Measurements from ENCODE around the gene ATP2A3. TPM values are rescaled to one million over a fixed set of nuclear protein-coding genes. Genes with fewer than 3 reads are reported as not detected.

ATP2A3 gene
- total and polyA plus RNA-seq, 2 donors (not counting 1 experiment from before 2014, with no cell fraction given): 697 to 817 TPM

DNA sequence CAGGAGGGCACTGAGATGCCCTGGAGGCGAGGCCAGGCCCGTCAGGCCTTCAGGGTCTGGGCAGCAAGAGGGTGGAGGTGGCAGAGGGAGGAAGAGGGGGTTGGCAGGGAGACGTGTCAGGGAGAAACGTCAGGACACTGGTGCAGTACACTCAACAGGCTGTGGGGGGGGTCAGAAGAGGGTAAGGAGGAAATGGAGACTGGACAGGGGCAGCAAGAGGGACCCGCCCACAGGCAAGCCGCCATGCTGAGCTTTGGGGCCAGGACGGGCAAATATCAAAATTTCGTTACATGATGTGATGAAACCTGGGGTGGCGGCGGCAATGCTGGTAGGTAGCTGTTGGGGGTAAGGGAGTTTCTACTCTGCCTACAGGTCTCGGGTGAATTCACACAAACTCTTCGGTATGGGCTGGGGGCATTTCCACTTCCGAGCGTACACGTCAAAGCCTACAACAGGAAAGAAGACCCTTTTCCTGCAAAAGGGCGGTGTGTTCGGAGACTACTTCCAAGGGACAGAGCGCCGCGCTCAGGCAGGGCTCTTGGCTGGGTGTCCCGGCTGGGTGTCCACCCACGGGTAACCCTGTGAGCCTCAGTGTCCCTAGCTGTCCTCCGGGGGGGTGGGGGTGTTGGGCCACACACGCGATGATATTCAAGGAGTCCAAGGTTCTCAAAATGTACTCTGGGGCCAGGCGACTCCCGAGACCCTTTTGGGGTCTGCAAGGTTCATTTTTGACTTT is 43.3 kb upstream of the ATP2A3 start:
- no peaks in the 10 kb centered on the region for H3K27me3 Mint-ChIP-seq
- Histone ChIP-seq H3K9me3 (ENCODE audit: control extremely low read depth in 1 of 3, control insufficient read depth in 2 of 3, insufficient read depth in 1 of 3, low read length in 2 of 3) (no peaks in the 10 kb centered on the region), H3K4me3 (ENCODE audit: control extremely low read depth in 1 of 5, extremely low read depth in 1 of 5, insufficient read depth in 1 of 5, low read depth in 2 of 5, low read length in 4 of 5) (no peak overlapping the region), H4K20me1 (ENCODE audit: control insufficient read depth, insufficient read depth, low read length, poor library complexity, severe bottlenecking) (peaks cover 18% of the 10 kb centered on the region), H3K9ac (ENCODE audit: low read length) (no peak overlapping the region), H3K27me3 (replicated peaks in 1 of 4; ENCODE audit: control extremely low read depth in 1 of 4, control insufficient read depth in 3 of 4, insufficient read depth in 4 of 4, low read length in 3 of 4) (no peaks in the 10 kb centered on the region), H3K79me2 (ENCODE audit: control insufficient read depth, insufficient read depth, low read length) (peaks cover 9% of the 10 kb centered on the region), H3K4me2 (replicated peaks; ENCODE audit: low read depth, low read length, poor library complexity, severe bottlenecking) (no peak overlapping the region), H2AFZ (ENCODE audit: insufficient read depth, low read depth, low read length, poor library complexity, severe bottlenecking) (no peak overlapping the region), H3K36me3 (replicated peaks in 1 of 2; ENCODE audit: control extremely low read depth in 1 of 2, control insufficient read depth in 1 of 2, extremely low read depth in 1 of 2, insufficient read depth in 2 of 2, low read length in 1 of 2) (peaks cover 3 to 51% of the 10 kb centered on the region in 2 experiments), H3K27ac (ENCODE audit: low read length in 2 of 2) (no peak overlapping the region), H3K4me1 (ENCODE audit: control insufficient read depth in 2 of 2, insufficient read depth in 2 of 2, low read length in 2 of 2) (peaks cover 7 to 26% of the 10 kb centered on the region in 2 donors)
- CTCF ChIA-PET: interaction anchor here (1.7 to 12.2 kb wide), 5 partner anchors 37 to 162 kb away, joined by 4 to 153 read pairs (median 37); partner anchors contain the start of genes ATP2A3 and NCBP3
- no peak for DNase-seq
- POLR2A ChIA-PET: no interaction called here
- H3K27ac Mint-ChIP-seq: no peak overlapping the region
- H3K4me1 Mint-ChIP-seq: peaks cover 19% of the 10 kb centered on the region
- TF ChIP-seq, protein P1, sequence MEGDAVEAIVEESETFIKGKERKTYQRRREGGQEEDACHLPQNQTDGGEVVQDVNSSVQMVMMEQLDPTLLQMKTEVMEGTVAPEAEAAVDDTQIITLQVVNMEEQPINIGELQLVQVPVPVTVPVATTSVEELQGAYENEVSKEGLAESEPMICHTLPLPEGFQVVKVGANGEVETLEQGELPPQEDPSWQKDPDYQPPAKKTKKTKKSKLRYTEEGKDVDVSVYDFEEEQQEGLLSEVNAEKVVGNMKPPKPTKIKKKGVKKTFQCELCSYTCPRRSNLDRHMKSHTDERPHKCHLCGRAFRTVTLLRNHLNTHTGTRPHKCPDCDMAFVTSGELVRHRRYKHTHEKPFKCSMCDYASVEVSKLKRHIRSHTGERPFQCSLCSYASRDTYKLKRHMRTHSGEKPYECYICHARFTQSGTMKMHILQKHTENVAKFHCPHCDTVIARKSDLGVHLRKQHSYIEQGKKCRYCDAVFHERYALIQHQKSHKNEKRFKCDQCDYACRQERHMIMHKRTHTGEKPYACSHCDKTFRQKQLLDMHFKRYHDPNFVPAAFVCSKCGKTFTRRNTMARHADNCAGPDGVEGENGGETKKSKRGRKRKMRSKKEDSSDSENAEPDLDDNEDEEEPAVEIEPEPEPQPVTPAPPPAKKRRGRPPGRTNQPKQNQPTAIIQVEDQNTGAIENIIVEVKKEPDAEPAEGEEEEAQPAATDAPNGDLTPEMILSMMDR (IDR thresholded peaks at IDR 0.05): no peak
- no peak for TF ChIP-seq EZH2 (IDR thresholded peaks at IDR 0.05; ENCODE audit: borderline replicate concordance, insufficient read depth, low read depth, low read length, poor library complexity, severe bottlenecking)
- no peaks in the 10 kb centered on the region for H3K9me3 Mint-ChIP-seq (ENCODE audit: insufficient read depth)
- WGBS (ENCODE audit: insufficient coverage): 94% methylated on average over 26 of the region's 27 CpGs
- no peak overlapping the region for H3K4me3 Mint-ChIP-seq
- intact Hi-C loops (cut with micrococcal nuclease): loop anchor here (2.0 kb wide), 1 partner anchor 65 kb away; no protein-coding TSS in a partner anchor
- ATAC-seq (ENCODE audit: low read depth): no peak

DNA sequence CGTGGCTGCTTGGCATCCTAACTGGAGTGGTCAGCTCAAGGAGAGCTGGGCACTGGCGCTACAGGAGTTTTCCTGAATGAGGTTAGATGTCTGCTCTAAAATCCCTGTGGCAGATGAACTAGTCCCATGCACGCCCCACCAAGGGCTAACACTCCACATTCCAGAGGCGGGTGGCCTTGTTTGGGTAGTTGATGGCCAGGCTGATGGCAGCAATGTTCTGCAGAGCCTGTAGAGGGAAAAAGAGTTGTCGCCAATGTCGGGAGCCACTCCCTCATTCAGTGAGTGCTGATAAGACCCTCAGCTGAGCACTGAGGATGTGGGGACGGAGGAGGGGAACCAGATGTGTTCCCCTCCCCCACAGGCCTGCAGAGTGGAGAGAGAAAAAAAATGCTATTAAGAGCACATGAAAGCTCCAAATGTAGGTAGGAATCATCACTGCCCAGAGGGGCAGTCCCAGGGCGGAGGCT is 42.5 kb upstream of the ATP2A3 start:
- peaks cover 3 to 44% of the 10 kb centered on the region in 2 experiments for H3K36me3 ChIP-seq (replicated peaks in 1 of 2; ENCODE audit: control extremely low read depth in 1 of 2, control insufficient read depth in 1 of 2, extremely low read depth in 1 of 2, insufficient read depth in 2 of 2, low read length in 1 of 2)
- H3K4me3 Mint-ChIP-seq: no peak overlapping the region
- H3K9me3 Mint-ChIP-seq (ENCODE audit: insufficient read depth): no peaks in the 10 kb centered on the region
- no peak overlapping the region for H3K27ac Mint-ChIP-seq
- H3K4me1 Mint-ChIP-seq: peaks cover 24% of the 10 kb centered on the region
- H4K20me1 ChIP-seq (ENCODE audit: control insufficient read depth, insufficient read depth, low read length, poor library complexity, severe bottlenecking): peaks cover 18% of the 10 kb centered on the region
- H3K27ac ChIP-seq (ENCODE audit: low read length in 2 of 2): no peak overlapping the region
- no peak overlapping the region for H3K9ac ChIP-seq (ENCODE audit: low read length)
- ATAC-seq (ENCODE audit: low read depth) (no peak), DNase-seq (no peak)
- H3K9me3 ChIP-seq (ENCODE audit: control extremely low read depth in 1 of 3, control insufficient read depth in 2 of 3, insufficient read depth in 1 of 3, low read length in 2 of 3): no peaks in the 10 kb centered on the region
- no peaks in the 10 kb centered on the region for H3K27me3 Mint-ChIP-seq
- POLR2A ChIA-PET: interaction anchor here (0.5 kb wide), 1 partner anchor 41 kb away, joined by 4 read pairs; no protein-coding TSS in a partner anchor
- no peak overlapping the region for H3K4me3 ChIP-seq (ENCODE audit: control extremely low read depth in 1 of 5, extremely low read depth in 1 of 5, insufficient read depth in 1 of 5, low read depth in 2 of 5, low read length in 4 of 5)
- intact Hi-C loops (cut with micrococcal nuclease): loop anchor here (2.0 kb wide), 1 partner anchor 64 kb away; no protein-coding TSS in a partner anchor
- no peak for TF ChIP-seq EZH2 (IDR thresholded peaks at IDR 0.05; ENCODE audit: borderline replicate concordance, insufficient read depth, low read depth, low read length, poor library complexity, severe bottlenecking)
- TF ChIP-seq, protein P1 (IDR thresholded peaks at IDR 0.05): no peak
- CTCF ChIA-PET: interaction anchor here (1.3 to 12.2 kb wide), 6 partner anchors 35 to 161 kb away, joined by 3 to 153 read pairs (median 38); partner anchors contain the start of genes ATP2A3 and NCBP3
- peaks cover 14 to 33% of the 10 kb centered on the region in 2 donors for H3K4me1 ChIP-seq (ENCODE audit: control insufficient read depth in 2 of 2, insufficient read depth in 2 of 2, low read length in 2 of 2)
- H3K79me2 ChIP-seq (ENCODE audit: control insufficient read depth, insufficient read depth, low read length): peaks cover 9% of the 10 kb centered on the region
- no peak overlapping the region for H2AFZ ChIP-seq (ENCODE audit: insufficient read depth, low read depth, low read length, poor library complexity, severe bottlenecking)
- H3K4me2 ChIP-seq (replicated peaks; ENCODE audit: low read depth, low read length, poor library complexity, severe bottlenecking): no peak overlapping the region
- 92% methylated on average over 4 of the region's 8 CpGs for WGBS (ENCODE audit: insufficient coverage)
- H3K27me3 ChIP-seq (replicated peaks in 1 of 4; ENCODE audit: control extremely low read depth in 1 of 4, control insufficient read depth in 3 of 4, insufficient read depth in 4 of 4, low read length in 3 of 4): no peaks in the 10 kb centered on the region
